HG03520 (cell line): ENCODE results near the gene XPNPEP2.
"Not testable (repeated sequence)": the region's sequence is repeated elsewhere in the genome, so short reads cannot be mapped to it uniquely, and the experiment has no call there.

Source experiments
- ATAC-seq: cut with Tn5 transposase; IDR thresholded peaks from one replicate; pipeline ENCODE4 v1.9.1; 2021; ENCODE audit warnings: mild to moderate bottlenecking, moderate library complexity; ENCODE audit not compliant: unreplicated experiment

Gene XPNPEP2

DNA sequence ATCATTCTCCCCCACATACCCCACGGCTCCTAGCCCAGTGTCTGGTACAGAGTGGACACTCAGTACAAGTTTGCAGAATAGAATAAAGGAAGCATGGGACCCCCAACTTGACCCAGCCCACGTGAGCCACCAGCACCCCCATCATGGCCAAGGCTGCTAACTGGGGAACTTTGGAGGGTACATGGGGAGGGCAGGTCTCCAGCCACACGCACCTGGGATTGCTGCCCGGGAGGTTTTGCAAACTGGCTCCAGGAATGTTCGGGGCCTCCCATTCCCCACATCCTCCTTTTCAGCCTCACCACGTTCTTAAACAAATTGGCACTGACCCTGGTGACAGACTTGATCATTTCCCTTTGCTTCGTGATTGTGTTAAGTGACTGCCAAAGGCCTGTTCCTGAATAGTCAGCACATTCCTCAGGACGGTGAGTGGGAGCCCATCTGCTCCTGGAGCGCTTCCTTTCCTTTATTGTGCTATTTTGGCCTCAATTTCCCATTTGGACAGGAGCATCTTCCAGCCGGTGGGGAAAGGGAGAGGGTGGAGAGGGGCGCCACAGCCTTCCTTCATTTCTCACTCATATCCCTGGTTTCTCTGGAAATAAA, 18.7 kb upstream of the XPNPEP2 start:
- ATAC-seq = no peak

DNA sequence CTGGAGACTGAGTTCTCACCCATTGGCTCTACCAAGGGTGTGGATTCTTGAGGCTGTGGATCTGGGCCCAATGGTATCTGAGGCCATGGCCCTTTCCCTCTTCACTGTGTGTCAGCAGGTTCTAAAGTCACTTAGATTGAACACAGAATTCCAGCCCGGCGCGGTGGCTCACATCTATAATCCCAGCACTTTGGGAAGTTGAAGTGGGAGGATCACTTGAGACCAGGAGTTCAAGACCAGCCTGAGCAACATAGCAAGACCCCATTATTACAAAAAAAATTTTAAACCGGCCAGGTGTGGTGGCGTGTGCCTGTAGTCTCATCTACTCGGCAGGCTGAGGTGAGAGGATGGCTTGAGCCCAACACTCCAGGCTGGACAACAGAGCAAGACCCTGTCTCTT, 18.0 kb upstream of the XPNPEP2 start:
- ATAC-seq = no peak

DNA sequence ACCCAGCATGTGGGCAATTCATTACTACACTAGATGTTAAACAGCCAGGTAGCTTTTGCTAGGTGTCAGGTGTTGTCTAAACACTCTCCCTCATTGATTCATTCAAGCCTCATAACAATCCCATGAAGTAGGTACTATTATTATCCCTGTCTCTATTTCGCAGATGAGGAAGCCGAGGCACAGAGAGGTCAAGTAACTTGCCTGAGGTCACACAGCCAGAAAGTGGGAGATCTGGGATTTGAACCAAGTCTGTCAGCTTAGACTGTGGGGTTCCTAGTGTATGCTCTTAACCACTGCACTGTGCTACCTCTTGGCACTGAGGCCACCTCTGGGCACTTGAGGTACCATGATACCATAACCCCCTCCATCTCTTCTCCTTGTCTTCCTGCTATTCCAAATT, 17.4 kb upstream of the XPNPEP2 start:
- no peak for ATAC-seq

GRCh38 chrX:129721870-129722269, 16.9 kb upstream of the XPNPEP2 start:
- no peak for ATAC-seq

- ATAC-seq = no peak
Measured at GRCh38 chrX:129723511-129723910, 15.3 kb upstream of the XPNPEP2 start.

DNA sequence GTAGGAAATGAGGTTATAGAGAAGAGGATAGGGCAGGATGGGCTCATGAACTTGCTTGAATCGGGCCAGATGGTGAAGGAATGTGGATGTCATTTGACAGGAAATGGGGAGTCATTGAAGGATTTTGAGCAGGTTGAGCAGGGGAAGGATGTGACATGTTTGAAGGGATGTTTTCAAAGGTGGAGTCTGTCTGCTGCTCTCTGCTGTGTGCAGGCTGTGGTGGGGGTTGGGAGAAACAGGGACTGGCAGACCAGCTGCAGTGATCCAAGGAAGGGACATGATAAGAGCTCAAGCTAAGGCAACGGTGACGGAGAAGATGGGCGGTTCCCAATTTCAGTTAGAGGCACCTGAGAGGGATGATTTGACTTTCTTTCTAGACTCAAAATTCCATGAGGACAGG, 14.0 kb upstream of the XPNPEP2 start:
- ATAC-seq = no peak

- no peak for ATAC-seq
Measured at GRCh38 chrX:129726307-129727111, 12.3 kb upstream of the XPNPEP2 start.

DNA sequence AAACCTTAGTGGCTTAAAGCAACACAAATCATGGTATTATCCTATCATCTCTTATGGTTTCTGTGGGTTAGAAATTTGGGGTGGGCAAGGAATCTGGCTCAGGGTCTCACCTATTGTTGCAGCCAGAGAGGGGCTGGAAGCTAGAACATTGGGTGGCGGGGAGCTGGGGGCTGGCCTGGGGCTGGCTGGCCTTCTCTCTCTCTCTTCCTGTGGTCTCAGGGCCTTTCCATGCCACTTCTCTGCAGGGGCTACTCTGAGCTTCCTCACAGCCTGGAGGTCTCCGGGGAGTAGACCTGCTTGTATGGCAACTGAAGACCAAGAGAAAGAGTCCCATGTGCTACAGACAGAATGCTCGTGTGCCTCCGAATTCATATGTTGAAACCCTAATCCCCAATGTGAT, 10.7 kb upstream of the XPNPEP2 start:
- ATAC-seq = no peak

DNA sequence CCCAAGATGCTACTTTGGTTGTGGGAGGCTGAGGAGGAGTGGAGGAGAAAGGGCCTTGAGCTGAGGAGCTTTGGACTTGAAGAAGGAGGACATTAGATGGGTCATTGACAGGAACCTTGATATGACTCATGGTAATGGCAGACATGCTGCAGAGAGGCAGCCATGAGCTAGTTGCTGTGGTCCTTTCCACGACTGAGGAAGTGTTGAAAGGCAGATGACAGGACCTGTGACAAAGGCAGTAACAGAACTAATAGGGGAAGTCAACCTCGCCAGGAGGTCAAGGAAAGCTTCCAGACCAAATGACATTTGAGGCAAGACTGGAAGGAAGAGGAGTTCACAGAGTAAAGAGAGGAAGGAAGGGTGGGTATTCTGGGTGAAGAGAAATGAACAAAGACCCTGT, 7.6 kb upstream of the XPNPEP2 start:
- no peak for ATAC-seq

DNA sequence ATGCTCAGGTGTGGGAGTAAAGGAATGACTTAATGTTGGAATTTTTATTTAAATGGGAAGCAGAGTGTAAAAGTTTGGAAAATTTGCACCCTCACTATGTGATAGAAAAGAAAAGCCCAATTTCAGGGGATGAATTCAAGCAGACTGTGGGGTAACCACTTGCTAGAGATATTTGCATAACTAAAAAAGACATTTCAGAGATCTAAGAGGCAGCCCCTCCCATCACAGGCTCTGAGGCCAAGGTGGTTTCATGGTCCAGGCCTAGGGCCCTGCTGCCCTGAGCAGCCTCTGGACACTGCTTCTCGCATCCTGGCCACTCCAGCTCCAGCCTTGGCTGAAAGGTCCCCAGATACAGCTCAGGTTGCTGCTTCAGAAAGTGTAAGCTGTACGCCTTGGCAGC, 5.9 kb upstream of the XPNPEP2 start:
- no peak for ATAC-seq

DNA sequence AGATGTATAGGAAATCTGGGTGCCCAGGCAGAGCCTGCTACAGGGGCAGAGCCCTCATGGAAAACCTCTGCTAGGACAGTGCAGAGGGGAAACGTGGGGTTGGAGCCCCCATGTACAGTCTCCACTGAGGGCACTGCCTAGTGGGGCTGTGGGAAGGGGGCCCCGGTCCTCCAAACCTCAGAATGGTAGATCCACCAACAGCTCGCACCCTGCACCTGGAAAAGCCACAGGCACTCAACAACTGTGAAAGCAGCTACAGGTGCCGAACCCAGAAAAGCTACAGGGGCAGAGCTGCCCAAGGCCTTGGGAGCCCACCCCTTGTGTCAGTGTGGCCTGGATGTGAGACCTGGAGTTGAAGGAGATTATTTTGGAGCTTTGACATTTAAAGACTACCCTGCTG, 5.4 kb upstream of the XPNPEP2 start:
- ATAC-seq = no peak

- no peak for ATAC-seq
Measured at GRCh38 chrX:129736491-129736890, 2.3 kb upstream of the XPNPEP2 start.

DNA sequence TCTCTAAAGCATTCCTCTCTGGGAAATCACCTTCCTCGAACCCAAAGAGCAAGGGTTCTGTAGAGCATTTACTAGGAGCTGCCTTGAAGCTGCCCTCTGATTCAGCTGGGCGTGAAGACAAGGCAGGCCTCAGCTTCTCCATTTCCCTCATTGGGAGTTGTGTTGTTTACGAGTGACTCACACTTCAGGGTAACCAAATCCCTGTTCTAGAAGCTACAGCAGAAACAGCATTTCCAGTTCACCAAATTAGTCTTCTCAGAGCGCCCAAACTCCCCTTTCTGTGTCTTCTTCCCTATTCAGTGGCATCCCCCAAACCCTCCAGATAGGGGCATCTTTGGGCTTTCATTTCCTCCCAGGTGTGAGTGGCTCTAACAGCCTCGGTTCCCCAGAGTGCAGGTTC, 863 bp upstream of the XPNPEP2 start:
- ATAC-seq = no peak

GRCh38 chrX:129739578-129739977, 799 bp downstream of the XPNPEP2 start:
- no peak for ATAC-seq

DNA sequence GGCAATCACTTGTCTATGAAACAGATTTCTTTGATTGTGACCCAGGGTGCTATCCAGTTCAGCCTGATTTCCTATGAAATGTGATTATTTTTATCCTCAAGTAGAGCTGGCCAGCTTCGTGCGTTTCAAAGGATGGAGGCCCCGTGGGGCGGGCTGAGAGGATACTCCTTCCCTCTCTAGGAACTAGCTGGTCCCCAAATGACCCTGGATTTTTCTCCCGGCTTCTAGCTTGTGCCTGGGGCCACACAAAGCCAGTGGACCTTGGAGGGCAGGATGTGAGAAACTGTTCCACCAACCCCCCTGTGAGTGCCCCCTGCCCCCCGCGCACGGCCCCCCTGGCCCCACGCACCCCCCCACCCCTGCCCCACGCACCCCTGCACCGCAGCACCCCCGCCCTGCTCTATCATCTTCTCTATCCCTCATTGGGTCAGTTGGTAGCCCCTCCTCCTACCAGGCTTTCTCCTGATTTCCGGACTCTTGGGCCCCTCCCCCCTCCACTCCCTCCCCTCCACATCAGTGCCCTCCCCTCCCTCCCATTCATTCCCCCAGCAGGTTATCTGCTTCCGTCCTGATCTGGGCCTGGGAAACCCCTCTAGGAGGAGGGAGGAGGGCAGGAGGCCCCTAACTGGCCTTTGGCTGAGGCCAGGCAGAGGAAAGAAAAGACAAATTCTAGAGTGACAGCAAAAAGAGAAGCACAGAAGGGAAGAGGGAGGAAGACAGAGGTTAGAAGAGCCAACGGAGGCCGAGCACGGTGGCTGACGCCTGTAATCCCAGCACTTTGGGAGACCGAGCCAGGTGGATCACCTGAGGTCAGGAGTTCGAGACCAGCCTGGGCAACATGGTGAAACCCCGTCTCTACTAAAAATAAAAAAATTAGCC, 3.3 kb downstream of the XPNPEP2 start:
- no peak for ATAC-seq

DNA sequence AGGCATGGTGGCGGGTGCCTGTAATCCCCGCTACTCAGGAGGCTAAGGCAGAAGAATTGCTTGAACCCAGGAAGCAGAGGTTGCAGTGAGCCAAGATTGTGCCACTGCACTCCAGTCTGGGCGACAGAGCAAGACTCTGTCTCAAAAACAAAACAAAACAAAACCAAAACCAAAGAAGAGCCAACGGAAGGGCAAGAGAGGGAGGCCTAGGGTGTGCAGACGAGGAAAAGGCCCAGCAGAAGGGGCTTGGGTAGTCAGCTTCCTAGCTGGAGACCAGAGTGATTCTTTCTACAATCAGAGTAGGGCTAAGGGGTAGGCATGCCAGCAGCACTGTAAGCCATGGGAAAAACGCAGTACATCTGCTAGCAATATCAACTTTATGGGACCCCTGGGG, 4.0 kb downstream of the XPNPEP2 start:
- not testable (repeated sequence) for ATAC-seq

GRCh38 chrX:129743821-129744220, 5.0 kb downstream of the XPNPEP2 start:
- ATAC-seq = no peak

- ATAC-seq = no peak
Measured at GRCh38 chrX:129744861-129745321, 6.1 kb downstream of the XPNPEP2 start.

DNA sequence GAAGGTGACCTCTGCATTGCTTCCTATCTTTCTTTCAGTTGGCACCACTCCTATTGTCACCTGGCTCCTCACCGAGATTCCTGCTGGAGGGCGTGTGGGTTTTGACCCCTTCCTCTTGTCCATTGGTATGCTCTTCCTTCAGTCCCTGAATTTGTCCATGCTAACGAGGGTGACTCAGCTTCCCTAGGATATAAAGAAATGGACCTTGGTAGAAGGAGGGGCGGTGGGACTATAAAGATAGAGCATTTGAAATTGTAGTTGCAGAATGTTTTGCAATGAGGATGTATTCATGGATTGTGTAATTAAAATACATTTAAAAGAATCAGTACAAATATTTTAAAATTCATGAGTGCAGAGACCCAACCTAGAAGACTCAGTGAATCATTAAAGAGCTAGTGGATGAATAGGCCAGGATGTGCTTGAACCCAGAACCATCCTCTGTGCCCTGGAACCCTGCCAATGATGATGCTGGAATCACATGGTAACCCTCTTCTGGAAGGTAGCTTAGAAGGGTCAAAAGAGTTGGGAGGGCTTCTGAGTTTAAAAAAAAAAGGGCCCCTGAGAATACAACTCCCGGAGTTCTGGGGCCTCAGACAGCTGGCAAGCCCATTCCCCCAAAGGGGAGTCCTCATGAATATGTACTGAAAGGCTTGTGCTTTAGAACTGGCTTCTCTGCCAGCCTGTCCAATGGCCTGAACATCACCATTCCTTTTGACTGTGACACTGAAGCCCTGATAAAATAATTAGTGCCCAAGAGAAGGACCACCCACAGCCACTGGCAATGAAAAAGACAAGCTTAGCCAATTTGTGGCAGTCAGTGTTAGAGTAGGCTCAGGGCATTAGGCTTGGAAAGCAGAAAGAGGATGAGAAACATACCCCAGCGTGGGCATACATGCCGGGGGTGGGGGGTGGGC, 8.0 kb downstream of the XPNPEP2 start:
- ATAC-seq = no peak

GRCh38 chrX:129747533-129747932, 8.8 kb downstream of the XPNPEP2 start:
- no peak for ATAC-seq

GRCh38 chrX:129748305-129748704, 9.5 kb downstream of the XPNPEP2 start:
- ATAC-seq = no peak
